Neural progenitor cell (in vitro differentiated cells): Measurements from ENCODE around the gene TPM1. TPM values are rescaled to one million over a fixed set of nuclear protein-coding genes. Genes with fewer than 3 reads are reported as not detected.

Experiments
- DNase-seq: peaks from one replicate; pipeline ENCODE4 v3.0.0-alpha.2; 2016; ENCODE audit warnings: low spot score
- H2AFZ ChIP-seq: fragments of 200-600 bp; sonication (generic); replicated peaks from 2 replicates; pipeline ENCODE4 v1.6.1; 2016; ENCODE audit warnings: antibody characterized with exemption
- H3F3A ChIP-seq: fragments of 200-600 bp; sonication (generic); 2 replicates; pipeline ENCODE4 v1.6.1; 2016; ENCODE audit warnings: antibody characterized with exemption, low read depth
- H3K27ac ChIP-seq: fragments of 200-600 bp; sonication (generic); 2 replicates; pipeline ENCODE4 v1.5.1; 2016; ENCODE audit warnings: mild to moderate bottlenecking
- H3K27me3 ChIP-seq: fragments of 200-600 bp; sonication (generic); 2 replicates; pipeline ENCODE4 v1.6.1; 2016; ENCODE audit warnings: mild to moderate bottlenecking, moderate library complexity
- H3K36me3 ChIP-seq: fragments of 200-600 bp; sonication (generic); 2 replicates; pipeline ENCODE4 v1.5.1; 2016
- H3K4me1 ChIP-seq: fragments of 200-600 bp; sonication (generic); 2 replicates; pipeline ENCODE4 v1.6.1; 2016; ENCODE audit warnings: mixed run types
- H3K4me2 ChIP-seq: fragments of 200-600 bp; sonication (generic); 2 replicates; pipeline ENCODE4 v1.6.1; 2016
- H3K4me3 ChIP-seq: fragments of 200-600 bp; sonication (generic); 2 replicates; pipeline ENCODE4 v1.5.1; 2016
- H3K79me2 ChIP-seq: fragments of 200-600 bp; sonication (generic); 2 replicates; pipeline ENCODE4 v1.6.1; 2016; ENCODE audit warnings: low read depth
- H3K9ac ChIP-seq: fragments of 200-600 bp; sonication (generic); 2 replicates; pipeline ENCODE4 v1.6.1; 2016
- H3K9me3 ChIP-seq: fragments of 200-600 bp; sonication (generic); 2 replicates; pipeline ENCODE4 v1.5.1; 2016; ENCODE audit warnings: low read depth
- H4K20me1 ChIP-seq: fragments of 200-600 bp; sonication (generic); 2 replicates; pipeline ENCODE4 v1.6.1; 2016; ENCODE audit warnings: low read depth
- H3K27ac Mint-ChIP-seq: 3 replicates; pipeline ENCODE4 v1.8.0; 2021; ENCODE audit warnings: mixed read lengths
- H3K27me3 Mint-ChIP-seq: 2 replicates; pipeline ENCODE4 v1.8.0; 2022; ENCODE audit warnings: low read depth, mild to moderate bottlenecking, inconsistent platforms, moderate library complexity, mixed read lengths; ENCODE audit not compliant: insufficient read depth
- H3K36me3 Mint-ChIP-seq: 3 replicates; pipeline ENCODE4 v1.8.0; 2021; ENCODE audit warnings: mixed read lengths
- H3K4me1 Mint-ChIP-seq: 3 replicates; pipeline ENCODE4 v1.8.0; 2021; ENCODE audit warnings: mixed read lengths
- H3K4me3 Mint-ChIP-seq: 3 replicates; pipeline ENCODE4 v1.8.0; 2021; ENCODE audit warnings: mild to moderate bottlenecking, moderate library complexity, mixed read lengths
- H3K9me3 Mint-ChIP-seq: 3 replicates; pipeline ENCODE4 v1.8.0; 2020; ENCODE audit warnings: mixed read lengths
- CTCF ChIP-seq: fragments of 200-600 bp; sonication (generic); IDR thresholded peaks from 2 replicates; pipeline ENCODE4 v1.5.1; 2017; ENCODE audit warnings: antibody characterized with exemption, mild to moderate bottlenecking
- EZH2 ChIP-seq: fragments of 200-600 bp; sonication (generic); IDR thresholded peaks from 2 replicates; pipeline ENCODE4 v1.6.1; 2017; ENCODE audit warnings: antibody characterized with exemption, mild to moderate bottlenecking, moderate library complexity
- EZH2phosphoT487 ChIP-seq: fragments of 200-600 bp; sonication (generic); IDR thresholded peaks from 2 replicates; pipeline ENCODE4 v1.6.1; 2017; ENCODE audit warnings: antibody characterized with exemption
- total RNA-seq: library from RNA; depleted of rRNA; stranded (reverse); fragments of >200 nt; gene quantifications from 2 replicates; pipeline ENCODE4 v1.2.3, GENCODE V29; 2015; ENCODE audit warnings: low replicate concordance

Gene TPM1
- total RNA-seq, 1 donor from 2014 or later = 623 TPM

GRCh38 chr15:63080634-63081250, 38.2 kb downstream of the TPM1 start:
- H3K79me2 ChIP-seq = no peaks in the 10 kb centered on the region
- no peak for DNase-seq
- H3K36me3 ChIP-seq = no peaks in the 10 kb centered on the region
- H3F3A ChIP-seq = peaks cover 22% of the 10 kb centered on the region
- no peak overlapping the region for H3K9ac ChIP-seq
- H3K4me3 ChIP-seq = no peak overlapping the region
- Mint-ChIP-seq H3K27ac (no peak overlapping the region), H3K36me3 (no peaks in the 10 kb centered on the region), H3K27me3 (peaks cover 15% of the 10 kb centered on the region), H3K9me3 (no peaks in the 10 kb centered on the region), H3K4me3 (no peak overlapping the region), H3K4me1 (peaks cover 36% of the 10 kb centered on the region)
- peaks cover 37% of the 10 kb centered on the region for H3K4me1 ChIP-seq
- H2AFZ ChIP-seq = no peak overlapping the region
- TF ChIP-seq EZH2 (no peak), EZH2phosphoT487 (no peak), CTCF (no peak)
- H3K4me2 ChIP-seq = no peak overlapping the region
- no peak overlapping the region for H3K27ac ChIP-seq
- H3K9me3 ChIP-seq = no peaks in the 10 kb centered on the region
- H4K20me1 ChIP-seq = no peaks in the 10 kb centered on the region
- H3K27me3 ChIP-seq = no peaks in the 10 kb centered on the region

- Histone ChIP-seq H3K4me2 (no peak overlapping the region), H3F3A (peaks cover 16% of the 10 kb centered on the region), H3K4me3 (no peak overlapping the region), H3K27me3 (no peaks in the 10 kb centered on the region), H3K4me1 (peaks cover 32% of the 10 kb centered on the region), H3K9ac (no peak overlapping the region), H4K20me1 (no peaks in the 10 kb centered on the region), H2AFZ (no peak overlapping the region), H3K36me3 (no peaks in the 10 kb centered on the region), H3K79me2 (no peaks in the 10 kb centered on the region), H3K27ac (no peak overlapping the region), H3K9me3 (no peaks in the 10 kb centered on the region)
- Mint-ChIP-seq H3K9me3 (no peaks in the 10 kb centered on the region), H3K27me3 (peaks cover 15% of the 10 kb centered on the region), H3K27ac (no peak overlapping the region), H3K4me1 (peaks cover 30% of the 10 kb centered on the region), H3K4me3 (no peak overlapping the region), H3K36me3 (no peaks in the 10 kb centered on the region)
- TF ChIP-seq EZH2 = no peak
- TF ChIP-seq EZH2phosphoT487 = no peak
- no peak for TF ChIP-seq CTCF
- DNase-seq = no peak
Observed at GRCh38 chr15:63082366-63082765, 39.8 kb downstream of the TPM1 start.

- Mint-ChIP-seq H3K4me1 (peaks cover 24% of the 10 kb centered on the region), H3K27me3 (peaks cover 13% of the 10 kb centered on the region), H3K36me3 (no peaks in the 10 kb centered on the region), H3K4me3 (no peak overlapping the region), H3K9me3 (no peaks in the 10 kb centered on the region), H3K27ac (no peak overlapping the region)
- Histone ChIP-seq H3K9me3 (no peaks in the 10 kb centered on the region), H3F3A (peaks cover 15% of the 10 kb centered on the region), H3K36me3 (no peaks in the 10 kb centered on the region), H3K79me2 (no peaks in the 10 kb centered on the region), H2AFZ (peak overlapping the region; percentile 30), H3K9ac (no peak overlapping the region), H3K27ac (no peak overlapping the region), H3K27me3 (no peaks in the 10 kb centered on the region), H3K4me2 (no peak overlapping the region), H3K4me3 (no peak overlapping the region), H4K20me1 (no peaks in the 10 kb centered on the region), H3K4me1 (peaks cover 26% of the 10 kb centered on the region)
- no peak for DNase-seq
- TF ChIP-seq EZH2phosphoT487 (no peak), EZH2 (no peak), CTCF (no peak)
Observed at GRCh38 chr15:63083044-63083443, 40.5 kb downstream of the TPM1 start.
